ENCODE measurements around the gene PLAAT2. TPM values are rescaled to one million over a fixed set of nuclear protein-coding genes. Genes with fewer than 3 reads are reported as not detected.

The PLAAT2 gene
- total RNA-seq, 1 donor from 2014 or later, result not detected

- peaks cover 3% of the 10 kb centered on the region for H3K9me3 Mint-ChIP-seq (ENCODE audit: low read depth)
- H3K4me3 Mint-ChIP-seq (ENCODE audit: unreplicated experiment), result no peak overlapping the region
- TF ChIP-seq CTCF (IDR thresholded peaks at IDR 0.05), result no peak
- no peak overlapping the region for H3K27ac Mint-ChIP-seq (ENCODE audit: unreplicated experiment)
- H3K27me3 Mint-ChIP-seq (ENCODE audit: low read depth), result peaks cover 22% of the 10 kb centered on the region
- DNase-seq (ENCODE audit: low spot score), result no peak
- peaks cover 2% of the 10 kb centered on the region for H3K36me3 Mint-ChIP-seq (ENCODE audit: low read depth)
- H3K4me1 Mint-ChIP-seq (ENCODE audit: low read depth), result peaks cover 6% of the 10 kb centered on the region
Observed at GRCh38 chr11:63520606-63521170, 42.5 kb downstream of the PLAAT2 start.

- Mint-ChIP-seq H3K9me3 (ENCODE audit: low read depth) (peaks cover 2% of the 10 kb centered on the region), H3K27ac (ENCODE audit: unreplicated experiment) (no peak overlapping the region), H3K27me3 (ENCODE audit: low read depth) (peaks cover 14% of the 10 kb centered on the region), H3K36me3 (ENCODE audit: low read depth) (peaks cover under 1% of the 10 kb centered on the region), H3K4me3 (ENCODE audit: unreplicated experiment) (no peak overlapping the region), H3K4me1 (ENCODE audit: low read depth) (peaks cover 6% of the 10 kb centered on the region)
- no peak for TF ChIP-seq CTCF (IDR thresholded peaks at IDR 0.05)
- no peak for DNase-seq (ENCODE audit: low spot score)
Observed at GRCh38 chr11:63518548-63518947, 44.6 kb downstream of the PLAAT2 start.

- Mint-ChIP-seq H3K27me3 (ENCODE audit: low read depth) (peaks cover 7% of the 10 kb centered on the region), H3K36me3 (ENCODE audit: low read depth) (no peaks in the 10 kb centered on the region), H3K9me3 (ENCODE audit: low read depth) (no peaks in the 10 kb centered on the region), H3K4me3 (ENCODE audit: unreplicated experiment) (no peak overlapping the region), H3K27ac (ENCODE audit: unreplicated experiment) (no peak overlapping the region), H3K4me1 (ENCODE audit: low read depth) (peaks cover 6% of the 10 kb centered on the region)
- no peak for DNase-seq (ENCODE audit: low spot score)
- TF ChIP-seq CTCF (IDR thresholded peaks at IDR 0.05), result no peak
Observed at GRCh38 chr11:63517156-63517555, 46.0 kb downstream of the PLAAT2 start.

- no peak overlapping the region for H3K27ac Mint-ChIP-seq (ENCODE audit: unreplicated experiment)
- H3K4me1 Mint-ChIP-seq (ENCODE audit: low read depth), result peaks cover 8% of the 10 kb centered on the region
Observed at GRCh38 chr11:63516109-63516508, 47.1 kb downstream of the PLAAT2 start.

GRCh38 chr11:63512816-63513215 lies 50.4 kb downstream of the PLAAT2 start:
- no peak for TF ChIP-seq CTCF (IDR thresholded peaks at IDR 0.05)
- H3K27me3 Mint-ChIP-seq (ENCODE audit: low read depth), result no peaks in the 10 kb centered on the region
- no peaks in the 10 kb centered on the region for H3K9me3 Mint-ChIP-seq (ENCODE audit: low read depth)
- no peak for DNase-seq (ENCODE audit: low spot score)
- no peak overlapping the region for H3K27ac Mint-ChIP-seq (ENCODE audit: unreplicated experiment)
- peaks cover 11% of the 10 kb centered on the region for H3K4me1 Mint-ChIP-seq (ENCODE audit: low read depth)
- no peaks in the 10 kb centered on the region for H3K36me3 Mint-ChIP-seq (ENCODE audit: low read depth)
- H3K4me3 Mint-ChIP-seq (ENCODE audit: unreplicated experiment), result no peak overlapping the region

More at GRCh38 chr11:63516109-63516508, 47.1 kb downstream of the PLAAT2 start:
- DNase-seq (ENCODE audit: low spot score), result no peak
- Mint-ChIP-seq H3K4me3 (ENCODE audit: unreplicated experiment) (no peak overlapping the region), H3K27me3 (ENCODE audit: low read depth) (peaks cover 3% of the 10 kb centered on the region), H3K9me3 (ENCODE audit: low read depth) (no peaks in the 10 kb centered on the region), H3K36me3 (ENCODE audit: low read depth) (no peaks in the 10 kb centered on the region)
- no peak for TF ChIP-seq CTCF (IDR thresholded peaks at IDR 0.05)

Measured in chondrocyte (in vitro differentiated cells).